ENCODE data around the gene SGCA. TPM values are rescaled to one million over a fixed set of nuclear protein-coding genes. Genes with fewer than 3 reads are reported as not detected.

SGCA gene
- total RNA-seq, 2 donors from 2014 or later, result 0.51 to 2.6 TPM

GRCh38 chr17:50218771-50219315, 53.0 kb downstream of the SGCA start:
- peaks cover 6% of the 10 kb centered on the region for H3K27me3 Mint-ChIP-seq (ENCODE audit: insufficient read depth)
- H3K9me3 ChIP-seq (ENCODE audit: control insufficient read depth, low read length), result no peaks in the 10 kb centered on the region
- peaks cover 6% of the 10 kb centered on the region for H3K4me1 ChIP-seq (ENCODE audit: control insufficient read depth, insufficient read depth, low read length)
- no peak overlapping the region for H3K4me3 Mint-ChIP-seq
- H3K36me3 ChIP-seq (ENCODE audit: control insufficient read depth, insufficient read depth, low read length), result no peaks in the 10 kb centered on the region
- peak; percentile 58 for DNase-seq
- TF ChIP-seq CTCF (conservative IDR thresholded peaks at IDR 0.05), result no peak
- no peak overlapping the region for H3K4me3 ChIP-seq (ENCODE audit: low read length)
- no peaks in the 10 kb centered on the region for H3K27me3 ChIP-seq (ENCODE audit: control insufficient read depth, insufficient read depth, low read length, poor library complexity, severe bottlenecking)
- H3K9me3 Mint-ChIP-seq, result peaks cover 3% of the 10 kb centered on the region
- H3K36me3 Mint-ChIP-seq (ENCODE audit: low read depth), result no peaks in the 10 kb centered on the region
- no peak overlapping the region for H3K9ac ChIP-seq (ENCODE audit: extremely low read depth, low read length, poor library complexity, severe bottlenecking)
- peaks cover 33% of the 10 kb centered on the region for H3K4me1 Mint-ChIP-seq
- H3K27ac ChIP-seq (ENCODE audit: low read depth, low read length), result peak overlapping the region; percentile 40
- H3K27ac Mint-ChIP-seq, result no peak overlapping the region
- 75 to 92% methylated on average over 1 of the region's 1 CpG for WGBS, 2 experiments (ENCODE audit: insufficient coverage in 1 of 2, insufficient read length in 1 of 2)

GRCh38 chr17:50219342-50219741, 53.5 kb downstream of the SGCA start:
- H3K4me1 ChIP-seq (ENCODE audit: control insufficient read depth, insufficient read depth, low read length), result peaks cover 6% of the 10 kb centered on the region
- H3K9me3 ChIP-seq (ENCODE audit: control insufficient read depth, low read length), result no peaks in the 10 kb centered on the region
- WGBS, 2 experiments (ENCODE audit: insufficient coverage in 1 of 2, insufficient read length in 1 of 2), result 60 to 78% methylated on average over 2 to 5 of the region's 5 CpGs
- peaks cover 32% of the 10 kb centered on the region for H3K4me1 Mint-ChIP-seq
- peaks cover 5% of the 10 kb centered on the region for H3K9me3 Mint-ChIP-seq
- H3K4me3 Mint-ChIP-seq, result no peak overlapping the region
- peaks cover 6% of the 10 kb centered on the region for H3K27me3 Mint-ChIP-seq (ENCODE audit: insufficient read depth)
- peak; percentile 49 for DNase-seq
- no peak overlapping the region for H3K4me3 ChIP-seq (ENCODE audit: low read length)
- no peak for TF ChIP-seq CTCF (conservative IDR thresholded peaks at IDR 0.05)
- no peaks in the 10 kb centered on the region for H3K36me3 Mint-ChIP-seq (ENCODE audit: low read depth)
- peak overlapping the region; percentile 26 for H3K9ac ChIP-seq (ENCODE audit: extremely low read depth, low read length, poor library complexity, severe bottlenecking)
- no peaks in the 10 kb centered on the region for H3K27me3 ChIP-seq (ENCODE audit: control insufficient read depth, insufficient read depth, low read length, poor library complexity, severe bottlenecking)
- no peaks in the 10 kb centered on the region for H3K36me3 ChIP-seq (ENCODE audit: control insufficient read depth, insufficient read depth, low read length)
- H3K27ac Mint-ChIP-seq, result peak overlapping the region; percentile 84
- H3K27ac ChIP-seq (ENCODE audit: low read depth, low read length), result peak overlapping the region; percentile 40

GRCh38 chr17:50219939-50220465, 54.2 kb downstream of the SGCA start:
- H3K27me3 ChIP-seq (ENCODE audit: control insufficient read depth, insufficient read depth, low read length, poor library complexity, severe bottlenecking), result no peaks in the 10 kb centered on the region
- peaks cover 2% of the 10 kb centered on the region for H3K36me3 Mint-ChIP-seq (ENCODE audit: low read depth)
- peak overlapping the region; percentile 84 for H3K27ac Mint-ChIP-seq
- H3K4me1 ChIP-seq (ENCODE audit: control insufficient read depth, insufficient read depth, low read length), result peaks cover 6% of the 10 kb centered on the region
- peaks cover 6% of the 10 kb centered on the region for H3K27me3 Mint-ChIP-seq (ENCODE audit: insufficient read depth)
- WGBS, 2 experiments (ENCODE audit: insufficient coverage in 1 of 2, insufficient read length in 1 of 2), result 18 to 51% methylated on average over 2 to 4 of the region's 4 CpGs
- H3K4me3 Mint-ChIP-seq, result no peak overlapping the region
- H3K4me1 Mint-ChIP-seq, result peaks cover 26% of the 10 kb centered on the region
- H3K9me3 Mint-ChIP-seq, result peaks cover 11% of the 10 kb centered on the region
- peak overlapping the region; percentile 26 for H3K9ac ChIP-seq (ENCODE audit: extremely low read depth, low read length, poor library complexity, severe bottlenecking)
- H3K4me3 ChIP-seq (ENCODE audit: low read length), result no peak overlapping the region
- no peak for TF ChIP-seq CTCF (conservative IDR thresholded peaks at IDR 0.05)
- peak overlapping the region; percentile 40 for H3K27ac ChIP-seq (ENCODE audit: low read depth, low read length)
- H3K36me3 ChIP-seq (ENCODE audit: control insufficient read depth, insufficient read depth, low read length), result no peaks in the 10 kb centered on the region
- H3K9me3 ChIP-seq (ENCODE audit: control insufficient read depth, low read length), result no peaks in the 10 kb centered on the region
- peak; percentile 82 for DNase-seq

All from endodermal cell (in vitro differentiated cells).